Measurements from ENCODE around the gene NDST1.

Gene NDST1

GRCh38 chr5:150496534-150496933, 11.4 kb upstream of the NDST1 start:
- no peak for TF ChIP-seq CTCF (IDR thresholded peaks at IDR 0.05; ENCODE audit: extremely low read depth, insufficient read depth, missing control alignments)
- no peak for DNase-seq (ENCODE audit: low spot score)
- in situ Hi-C loops (cut with MboI; ENCODE audit: low pct_unique_long_range_greater_than_20kb, low sequenced_read_pairs, unreplicated experiment), result no loop called here

- no peak for DNase-seq (ENCODE audit: low spot score)
- in situ Hi-C loops (cut with MboI; ENCODE audit: low pct_unique_long_range_greater_than_20kb, low sequenced_read_pairs, unreplicated experiment), result no loop called here
These were observed 10.5 kb upstream of the NDST1 start for GRCh38 chr5:150497274-150497988.

GRCh38 chr5:150497989-150498317, 10.0 kb upstream of the NDST1 start:
- no peak for DNase-seq (ENCODE audit: low spot score)
- in situ Hi-C loops (cut with MboI; ENCODE audit: low pct_unique_long_range_greater_than_20kb, low sequenced_read_pairs, unreplicated experiment), result no loop called here
- TF ChIP-seq CTCF (IDR thresholded peaks at IDR 0.05; ENCODE audit: extremely low read depth, insufficient read depth, missing control alignments), result no peak

More at GRCh38 chr5:150497274-150497988, 10.5 kb upstream of the NDST1 start:
- no peak for TF ChIP-seq CTCF (IDR thresholded peaks at IDR 0.05; ENCODE audit: extremely low read depth, insufficient read depth, missing control alignments)

- DNase-seq (ENCODE audit: low spot score), result no peak
- no peak for TF ChIP-seq CTCF (IDR thresholded peaks at IDR 0.05; ENCODE audit: extremely low read depth, insufficient read depth, missing control alignments)
- in situ Hi-C loops (cut with MboI; ENCODE audit: low pct_unique_long_range_greater_than_20kb, low sequenced_read_pairs, unreplicated experiment), result no loop called here
These were observed 9.4 kb upstream of the NDST1 start for GRCh38 chr5:150498501-150498900.

- TF ChIP-seq CTCF (IDR thresholded peaks at IDR 0.05; ENCODE audit: extremely low read depth, insufficient read depth, missing control alignments), result no peak
- DNase-seq (ENCODE audit: low spot score), result no peak
- in situ Hi-C loops (cut with MboI; ENCODE audit: low pct_unique_long_range_greater_than_20kb, low sequenced_read_pairs, unreplicated experiment), result no loop called here
These were observed 9.0 kb upstream of the NDST1 start for GRCh38 chr5:150498971-150499370.

GRCh38 chr5:150499437-150499956, 8.4 kb upstream of the NDST1 start:
- DNase-seq (ENCODE audit: low spot score), result no peak
- no peak for TF ChIP-seq CTCF (IDR thresholded peaks at IDR 0.05; ENCODE audit: extremely low read depth, insufficient read depth, missing control alignments)
- in situ Hi-C loops (cut with MboI; ENCODE audit: low pct_unique_long_range_greater_than_20kb, low sequenced_read_pairs, unreplicated experiment), result no loop called here

Measured in GM13977 (cell line).